Measurements from ENCODE around the gene SSBP3.

The SSBP3 gene

DNA sequence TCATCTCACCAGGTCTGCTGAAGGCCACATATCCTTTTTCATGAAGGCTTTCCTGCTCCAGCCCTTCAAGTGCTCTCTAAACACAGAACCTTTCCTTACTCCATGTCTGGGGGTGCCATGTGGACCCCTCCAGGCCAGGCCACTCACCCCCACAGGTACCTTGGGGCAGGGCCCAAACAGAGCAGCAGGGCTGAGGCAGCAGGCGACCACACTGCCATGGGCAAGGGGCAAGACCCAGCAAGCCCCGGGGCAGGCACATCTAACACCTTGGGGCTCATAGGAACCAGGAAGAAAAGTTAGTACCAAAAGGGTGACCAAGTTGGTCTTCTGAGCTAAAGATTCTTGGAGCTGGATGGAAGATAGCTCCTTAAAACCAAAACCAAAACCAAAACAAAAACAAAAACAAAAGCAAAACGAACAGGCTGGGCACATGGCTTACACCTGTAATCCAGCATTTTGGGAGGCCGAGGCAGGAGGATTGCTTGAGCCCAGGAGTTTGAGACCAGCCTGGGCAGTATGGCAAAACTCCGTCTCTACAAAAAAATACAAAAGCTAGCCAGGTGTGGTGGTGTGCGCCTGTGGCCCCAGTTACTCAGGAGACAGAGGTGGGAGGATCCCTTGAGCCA is 142.5 kb downstream of the SSBP3 start:
- no peak for DNase-seq

DNA sequence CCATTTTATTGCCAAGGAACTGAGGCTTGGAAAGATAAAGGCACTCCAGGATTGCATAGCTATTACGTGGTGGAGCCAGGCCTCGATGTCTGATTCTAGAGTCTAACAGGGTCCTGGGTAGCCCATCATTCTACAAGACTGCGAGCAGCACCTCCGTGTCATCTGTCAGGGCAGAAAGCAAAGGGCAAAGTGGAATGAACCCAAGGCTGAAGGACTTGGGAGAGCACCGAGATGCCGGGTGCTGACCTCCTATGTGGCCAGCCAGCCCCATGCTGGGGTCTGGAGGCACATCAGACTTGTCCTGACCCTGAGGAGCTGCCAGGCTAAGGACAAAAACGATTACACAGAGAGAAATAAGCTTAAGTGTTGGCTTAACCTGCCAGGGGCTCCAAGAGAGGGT is 143.9 kb downstream of the SSBP3 start:
- DNase-seq = no peak

GRCh38 chr1:54260810-54261209 is 145.4 kb downstream of the SSBP3 start:
- no peak for DNase-seq

GRCh38 chr1:54259546-54260140 is 146.6 kb downstream of the SSBP3 start:
- DNase-seq = no peak

DNA sequence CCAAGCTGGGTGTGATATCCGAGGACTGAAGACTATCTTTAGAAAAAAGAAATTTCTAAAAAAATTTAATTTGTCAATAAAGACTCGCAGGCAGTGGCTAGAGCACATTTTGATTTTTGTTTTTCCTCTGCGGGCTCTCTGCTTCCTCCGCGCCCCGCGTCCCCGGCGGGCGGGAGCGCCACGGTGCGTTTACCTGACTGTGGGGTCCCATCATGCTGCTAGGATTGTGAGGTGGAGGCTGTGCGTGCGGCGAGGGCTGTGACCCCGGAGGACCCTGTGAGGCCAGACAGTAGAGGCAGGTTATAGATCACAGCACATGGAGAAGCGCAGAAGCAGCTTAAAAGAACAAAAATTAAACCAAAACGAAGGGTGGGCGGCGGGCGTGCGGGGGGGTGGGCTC is 148.3 kb downstream of the SSBP3 start:
- DNase-seq = no peak

- no peak for DNase-seq
Measured at GRCh38 chr1:54257346-54257620, 148.9 kb downstream of the SSBP3 start.

DNA sequence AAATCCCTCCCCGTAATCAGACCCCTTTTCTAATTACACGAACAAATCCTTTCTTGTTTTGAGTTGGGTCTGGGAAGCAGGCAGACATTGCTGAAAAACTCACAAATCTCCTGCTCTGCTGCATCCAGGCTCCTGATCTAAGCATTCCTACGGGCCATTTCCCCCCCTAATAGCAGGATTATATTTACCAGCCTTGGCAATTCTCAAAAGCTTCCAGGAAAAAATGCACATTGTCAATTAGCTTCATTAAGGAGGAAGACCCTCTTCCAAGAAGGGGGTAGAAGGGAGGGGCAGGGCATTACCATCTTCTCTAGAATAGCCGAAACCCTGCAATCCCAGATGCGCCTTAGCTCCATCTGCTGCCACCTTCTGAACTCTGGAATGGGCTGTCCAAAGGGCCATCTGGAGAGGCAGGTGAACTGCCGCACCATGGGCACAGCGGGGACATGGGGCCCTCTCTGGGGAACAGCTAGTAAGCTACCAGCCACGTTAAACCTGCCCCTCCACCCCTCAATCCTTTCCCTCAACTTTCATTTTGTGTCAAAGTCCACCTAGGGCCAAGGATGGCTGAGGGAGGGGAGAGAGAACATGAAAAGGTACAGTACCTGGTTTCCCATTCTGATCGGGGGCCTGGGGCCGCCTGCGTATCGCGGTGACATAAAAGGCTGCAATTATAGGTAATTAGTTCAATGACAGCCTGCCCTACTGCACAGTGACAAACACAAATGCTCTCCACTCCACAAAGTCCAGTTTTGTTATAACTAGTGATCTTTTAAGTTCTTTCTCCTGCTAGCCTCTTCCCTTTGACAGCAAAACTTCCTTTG is 149.5 kb downstream of the SSBP3 start:
- no peak for DNase-seq

GRCh38 chr1:54255026-54255702 is 151.0 kb downstream of the SSBP3 start:
- DNase-seq = no peak

DNA sequence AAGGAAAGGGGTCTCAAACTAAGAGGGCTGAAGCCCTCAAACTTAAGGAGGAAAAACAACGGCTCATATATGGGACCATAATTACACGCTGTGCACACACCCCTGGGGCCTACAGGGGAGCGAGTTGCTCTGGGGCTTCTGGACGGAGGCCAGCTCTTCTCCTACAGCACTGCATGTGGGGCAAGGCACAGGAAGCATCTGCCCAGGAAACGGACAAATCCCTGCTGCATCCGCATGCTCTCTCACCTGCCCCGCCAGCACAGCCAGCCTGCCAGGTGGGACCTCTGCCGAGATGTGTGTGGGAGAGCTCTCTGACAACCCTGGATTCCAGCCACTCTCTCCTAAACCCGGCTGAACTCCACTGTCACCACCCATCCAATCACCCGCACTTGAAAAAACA is 152.1 kb downstream of the SSBP3 start:
- DNase-seq = no peak

DNA sequence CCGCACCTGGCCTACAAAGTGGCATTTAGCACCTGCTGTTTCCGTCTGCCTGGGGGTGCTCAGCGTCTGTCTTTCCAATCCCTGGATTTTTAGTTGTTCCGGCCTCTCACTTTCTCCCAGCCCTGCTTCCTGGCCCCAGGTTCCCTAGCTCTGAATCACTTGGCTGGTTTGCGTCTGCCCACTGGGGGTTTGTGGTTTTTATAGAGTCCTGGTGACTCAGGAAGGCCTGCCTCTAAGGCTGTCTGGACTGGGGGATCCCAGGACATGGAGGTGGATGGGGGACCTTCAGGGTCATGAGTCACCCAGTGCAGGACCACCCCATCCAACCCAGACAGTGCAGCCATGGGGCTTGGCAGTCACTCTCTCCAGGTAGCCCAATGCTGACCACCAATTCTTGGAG is 152.7 kb downstream of the SSBP3 start:
- DNase-seq = no peak

DNA sequence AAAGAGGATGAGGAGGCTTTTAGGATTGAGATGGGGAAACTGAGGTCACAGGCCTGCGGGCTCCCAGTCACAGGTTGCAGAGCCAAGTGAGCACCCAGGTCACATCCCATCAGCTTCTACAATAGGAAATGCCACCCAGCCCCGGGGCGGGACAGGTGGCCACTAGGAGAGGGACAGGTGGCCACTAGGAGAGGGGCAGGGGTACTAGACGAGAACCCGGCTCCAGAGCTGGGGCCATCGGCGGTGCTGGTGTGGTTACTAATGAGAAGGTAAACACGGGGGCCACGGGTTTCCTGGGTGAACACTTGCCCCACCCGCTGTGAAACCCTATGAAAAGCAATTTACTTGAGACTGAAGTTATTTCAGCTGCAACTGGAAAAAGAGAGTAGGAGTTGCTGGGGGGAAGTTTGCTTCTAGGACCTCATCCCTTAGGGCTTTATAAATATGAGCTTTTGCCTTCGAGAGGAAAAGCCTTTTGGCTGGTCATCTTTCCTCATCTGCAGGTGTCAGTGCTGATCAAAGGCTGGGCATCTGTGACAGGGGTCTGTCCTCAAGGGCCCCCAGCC is 153.7 kb downstream of the SSBP3 start:
- no peak for DNase-seq

DNA sequence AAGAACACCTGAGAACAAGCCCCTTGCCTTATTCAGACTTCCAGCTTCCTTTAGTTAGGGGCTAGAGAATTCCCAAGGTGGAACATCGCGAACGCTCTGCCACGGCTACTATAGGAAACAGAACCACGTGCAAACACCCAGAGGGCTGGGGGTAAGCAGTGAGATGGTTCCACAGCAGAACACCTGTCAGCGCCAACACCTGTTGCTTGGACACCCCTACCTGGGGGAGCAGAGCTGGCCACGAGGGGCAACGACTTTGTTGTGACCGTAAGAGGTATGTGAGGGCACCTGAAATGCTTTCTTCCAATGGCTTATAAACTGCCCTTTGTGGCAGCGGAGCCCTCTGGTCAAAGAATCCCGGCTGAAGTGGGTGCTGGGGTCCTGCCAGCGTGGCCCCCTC is 155.5 kb downstream of the SSBP3 start:
- no peak for DNase-seq

DNA sequence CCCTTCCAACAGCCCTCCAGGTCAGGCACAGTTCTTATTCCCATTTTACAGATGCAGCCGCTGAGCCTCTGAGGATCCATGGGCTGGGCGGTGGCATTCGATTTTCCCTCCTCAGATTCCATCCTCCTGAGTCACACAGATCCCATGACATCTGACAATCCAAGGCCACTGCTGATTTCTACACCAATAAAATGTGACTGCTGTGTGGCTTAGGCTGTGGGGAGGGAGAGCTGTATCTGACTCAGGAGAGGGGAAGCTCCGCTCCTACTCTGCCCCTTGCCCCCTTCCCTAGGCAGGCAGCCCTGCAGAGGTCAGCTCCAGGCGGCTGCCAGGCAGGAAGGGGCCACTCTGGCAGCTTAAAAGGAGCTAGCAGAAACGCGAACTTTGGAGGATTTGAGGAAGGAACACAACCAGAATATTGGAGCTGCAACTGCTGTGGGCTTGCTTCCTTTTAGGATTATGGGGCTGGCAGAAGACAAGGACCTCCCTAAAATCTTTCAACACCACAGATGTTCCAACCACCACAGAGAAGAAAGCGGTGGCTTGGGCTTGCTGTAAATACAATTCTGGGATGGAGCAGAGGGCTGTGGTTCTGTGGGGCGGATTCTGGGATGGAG is 156.3 kb downstream of the SSBP3 start:
- no peak for DNase-seq

DNA sequence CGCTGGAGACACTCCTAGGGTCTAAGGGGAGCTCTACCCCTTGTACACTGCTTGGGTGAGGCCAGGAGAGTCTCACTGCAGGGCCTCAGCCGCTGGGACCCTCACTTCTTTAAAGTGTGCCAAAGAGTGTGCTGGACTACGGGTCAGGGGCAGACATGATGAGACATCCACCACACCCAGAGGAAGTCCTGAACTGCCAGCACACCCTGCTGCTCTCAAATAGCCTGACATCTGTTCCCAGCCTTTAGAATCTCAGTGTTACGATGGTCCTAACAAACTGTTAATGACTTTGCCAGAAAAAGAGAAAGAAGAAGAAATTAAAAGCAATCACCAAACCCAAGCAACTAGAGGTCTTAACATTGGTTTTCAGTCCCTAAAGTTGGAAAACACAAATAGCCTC is 157.2 kb downstream of the SSBP3 start:
- DNase-seq = no peak

- no peak for DNase-seq
Measured at GRCh38 chr1:54247863-54248515, 158.2 kb downstream of the SSBP3 start.

- no peak for DNase-seq
Measured at GRCh38 chr1:54246116-54246721, 160.0 kb downstream of the SSBP3 start.

DNA sequence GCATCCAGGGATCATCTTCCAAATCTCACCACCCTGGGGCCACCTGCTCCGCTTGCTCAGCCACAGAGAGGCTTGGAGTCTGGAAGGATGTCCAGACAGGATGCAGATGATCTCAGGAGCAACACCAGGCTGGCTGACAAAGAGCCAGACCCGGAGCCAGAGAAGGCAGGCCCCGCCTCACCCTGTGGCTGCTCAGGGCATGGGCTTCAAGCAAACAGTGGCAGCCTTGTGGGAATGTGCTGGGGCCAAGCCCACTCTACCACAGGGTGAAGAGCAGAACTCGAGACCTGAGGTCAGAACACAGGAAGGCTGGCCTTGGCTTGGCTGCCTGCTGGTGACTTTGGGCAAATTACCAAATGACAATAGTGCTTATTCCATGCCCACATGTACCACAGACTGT is 160.7 kb downstream of the SSBP3 start:
- no peak for DNase-seq

GRCh38 chr1:54244655-54245054 is 161.5 kb downstream of the SSBP3 start:
- DNase-seq = no peak

- no peak for DNase-seq
Measured at GRCh38 chr1:54243022-54243421, 163.2 kb downstream of the SSBP3 start.

DNA sequence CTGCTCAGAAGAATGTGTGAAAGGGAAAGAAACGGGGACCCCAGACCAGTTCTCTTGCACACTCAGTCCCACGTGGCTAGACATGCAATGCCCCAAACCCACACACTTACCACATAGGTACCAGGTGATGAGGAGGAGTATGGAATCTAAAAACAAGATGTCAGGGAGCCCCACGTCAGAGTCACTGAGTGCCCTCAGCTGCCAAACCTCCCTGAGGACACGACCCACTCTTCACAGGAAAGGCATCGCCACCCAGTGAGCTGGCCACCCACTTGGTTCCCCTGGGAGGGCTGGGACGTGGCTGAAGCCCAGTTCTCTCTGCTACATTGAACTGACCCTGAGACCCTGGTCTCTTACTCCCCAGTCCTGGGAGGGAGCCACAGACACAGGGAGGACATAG is 164.8 kb downstream of the SSBP3 start:
- no peak for DNase-seq

DNA sequence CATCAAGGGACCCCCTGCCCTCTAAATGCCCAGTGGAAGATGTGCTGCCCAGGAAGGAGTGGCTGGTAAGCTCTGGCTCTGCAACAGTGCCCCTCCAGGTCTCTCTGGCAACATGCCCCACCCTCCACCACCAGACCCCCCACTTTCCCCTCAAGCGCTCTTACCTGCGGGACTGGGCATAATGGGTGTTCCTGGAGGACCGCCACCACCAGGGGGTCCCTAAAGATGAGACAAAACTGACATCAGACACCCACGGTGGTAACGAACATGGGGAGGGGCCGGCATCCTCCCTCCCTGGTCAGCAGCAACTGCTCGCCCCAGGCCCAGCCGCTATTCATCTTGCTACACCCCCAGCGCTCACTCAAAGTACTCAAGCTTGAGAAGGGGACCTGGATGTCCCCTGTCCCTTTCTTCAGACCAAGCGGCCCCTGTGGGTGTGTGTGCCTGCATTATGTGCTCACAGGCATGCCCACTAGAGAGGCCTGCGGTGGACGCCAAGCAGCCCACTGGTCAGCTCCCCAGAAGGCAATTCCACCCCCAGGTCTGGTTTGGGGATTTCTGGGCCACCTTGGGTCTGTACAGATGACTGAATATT is 165.4 kb downstream of the SSBP3 start:
- no peak for DNase-seq

DNA sequence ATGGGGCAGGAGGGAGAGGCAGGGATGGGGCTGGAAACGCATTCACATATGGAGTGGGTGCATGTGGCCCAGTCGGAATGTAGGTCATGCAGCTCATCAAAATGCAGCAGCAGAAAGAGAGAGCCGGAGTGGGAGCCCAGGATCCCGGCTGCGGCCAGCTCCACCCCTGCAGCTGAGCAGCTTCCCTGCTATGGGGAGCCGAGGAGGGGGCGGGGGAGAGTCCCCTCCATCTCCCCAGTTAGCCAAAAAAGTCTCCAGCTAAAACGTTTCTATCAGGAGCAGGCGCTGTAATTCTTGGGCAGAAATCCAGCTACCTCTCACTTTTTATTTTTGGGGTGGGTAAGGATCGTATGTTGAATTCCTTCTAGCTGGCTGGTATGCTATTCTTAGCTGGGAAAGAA is 166.6 kb downstream of the SSBP3 start:
- DNase-seq = no peak

All from AML-193 (cell line).